CD14-positive monocyte (primary cell): ENCODE data around the gene METTL6. TPM values are rescaled to one million over a fixed set of nuclear protein-coding genes. Genes with fewer than 3 reads are reported as not detected.
A peak's percentile ranks its signal among the peaks of the same experiment; 100 is the strongest.

Experiments used
- DNase-seq, 3 donors: peaks; one replicate each; pipeline ENCODE4 v3.0.0-alpha.2; 2011 to 2022
- H2AFZ ChIP-seq: 2 replicates; pipeline ENCODE4 v1.6.0; 2012; ENCODE audit warnings: mild to moderate bottlenecking, low read depth, low read length, inconsistent platforms; ENCODE audit not compliant: insufficient read depth, poor library complexity, severe bottlenecking
- H3K27ac ChIP-seq, 2 donors: 1 replicate in 1 of 2; 2 replicates in 1 of 2; pipeline ENCODE4 v1.5.1; 2012 to 2013; ENCODE audit warnings: low read length in 2 of 2, control low read depth in 1 of 2, inconsistent platforms in 1 of 2, low read depth in 1 of 2, mild to moderate bottlenecking in 1 of 2
- H3K27me3 ChIP-seq, 2 donors: one replicate each; pipeline versions ENCODE4 v1.6.0 to v1.6.1; 2011 to 2013; ENCODE audit warnings: low read length in 2 of 2; ENCODE audit not compliant: control insufficient read depth in 2 of 2, insufficient read depth in 2 of 2
- H3K36me3 ChIP-seq, 2 donors: replicated peaks in 1 of 2; 1 replicate in 1 of 2; 2 replicates in 1 of 2; pipeline versions ENCODE4 v1.5.1 to v1.6.1; 2012 to 2013; ENCODE audit warnings: low read length in 2 of 2, control low read depth in 1 of 2, inconsistent platforms in 1 of 2, mild to moderate bottlenecking in 1 of 2; ENCODE audit not compliant: insufficient read depth in 2 of 2, control insufficient read depth in 1 of 2
- H3K4me1 ChIP-seq, 2 donors: 1 replicate in 1 of 2; 2 replicates in 1 of 2; pipeline versions ENCODE4 v1.5.1 to v1.6.1; 2012 to 2013; ENCODE audit warnings: low read length in 2 of 2, control low read depth in 1 of 2, inconsistent platforms in 1 of 2, mild to moderate bottlenecking in 1 of 2, moderate library complexity in 1 of 2; ENCODE audit not compliant: insufficient read depth in 2 of 2, control insufficient read depth in 1 of 2
- H3K4me2 ChIP-seq: replicated peaks from 2 replicates; pipeline ENCODE3; 2012; ENCODE audit warnings: low read length, moderate library complexity, mild to moderate bottlenecking; ENCODE audit not compliant: poor library complexity, severe bottlenecking; ENCODE audit errors: extremely low read depth
- H3K4me3 ChIP-seq, 3 experiments: fragments of 200-600 bp in 1 of 3; sonication (generic) in 1 of 3; replicated peaks in 1 of 3; 1 replicate in 2 of 3; 2 replicates in 1 of 3; pipeline ENCODE4 v1.5.1; 2011 to 2013; ENCODE audit warnings: low read length in 3 of 3, mild to moderate bottlenecking in 3 of 3, control low read depth in 2 of 3, low read depth in 2 of 3, inconsistent platforms in 1 of 3, moderate library complexity in 1 of 3
- H3K79me2 ChIP-seq: 2 replicates; pipeline ENCODE4 v1.6.0; 2012; ENCODE audit warnings: mild to moderate bottlenecking, control low read depth, inconsistent platforms, low read length, moderate library complexity; ENCODE audit not compliant: insufficient read depth
- H3K9ac ChIP-seq: 2 replicates; pipeline ENCODE4 v1.6.0; 2017; ENCODE audit warnings: low read length, mild to moderate bottlenecking; ENCODE audit not compliant: insufficient read depth, poor library complexity, severe bottlenecking
- H3K9me3 ChIP-seq, 2 donors: replicated peaks in 1 of 2; 1 replicate in 1 of 2; 2 replicates in 1 of 2; pipeline versions ENCODE4 v1.5.1 to v1.6.1; 2012 to 2013; ENCODE audit warnings: low read length in 2 of 2, control low read depth in 1 of 2; ENCODE audit not compliant: control insufficient read depth in 1 of 2, insufficient read depth in 1 of 2
- H4K20me1 ChIP-seq: 2 replicates; pipeline ENCODE4 v1.6.0; 2012; ENCODE audit warnings: mild to moderate bottlenecking, low read length, control low read depth, moderate library complexity; ENCODE audit not compliant: insufficient read depth
- H3K27ac Mint-ChIP-seq, 7 donors: one replicate each; pipeline ENCODE4 v1.8.0; 2020; ENCODE audit warnings: mild to moderate bottlenecking in 7 of 7, mixed read lengths in 7 of 7, moderate library complexity in 6 of 7, inconsistent platforms in 2 of 7
- H3K27me3 Mint-ChIP-seq, 3 donors: one replicate each; pipeline ENCODE4 v1.8.0; 2021 to 2022; ENCODE audit warnings: low read depth in 3 of 3, mild to moderate bottlenecking in 3 of 3, mixed read lengths in 3 of 3, moderate library complexity in 3 of 3, inconsistent platforms in 1 of 3
- H3K36me3 Mint-ChIP-seq, 2 donors: one replicate each; pipeline ENCODE4 v1.8.0; 2020; ENCODE audit warnings: mixed read lengths in 2 of 2, inconsistent platforms in 1 of 2, mild to moderate bottlenecking in 1 of 2
- H3K4me1 Mint-ChIP-seq: one replicate; pipeline ENCODE4 v1.8.0; 2020; ENCODE audit warnings: mild to moderate bottlenecking, mixed read lengths
- H3K4me3 Mint-ChIP-seq, 2 donors: one replicate each; pipeline ENCODE4 v1.8.0; 2020; ENCODE audit warnings: mild to moderate bottlenecking in 2 of 2, mixed read lengths in 2 of 2, moderate library complexity in 1 of 2
- H3K9me3 Mint-ChIP-seq, 7 donors: one replicate each; pipeline ENCODE4 v1.8.0; 2020 to 2022; ENCODE audit warnings: mixed read lengths in 7 of 7, mild to moderate bottlenecking in 6 of 7, moderate library complexity in 6 of 7, inconsistent platforms in 2 of 7
- WGBS: methylation state at CpG from one replicate; pipeline ENCODE4 v1.1.5; 2013; ENCODE audit warnings: missing lambda C conversion rate; ENCODE audit not compliant: insufficient coverage; 5-methylcytosine and 5-hydroxymethylcytosine counted together
- intact Hi-C, 2 donors: fragments of 100-400 bp; cut with micrococcal nuclease; formaldehyde crosslinking; loops; one replicate each; pipeline versions ENCODE4 v1.15.0 to v1.15.1; 2023
- polyA plus RNA-seq, 3 donors: library from polyadenylated mRNA; depleted of rRNA in 1 of 3; unstranded in 2 of 3; stranded (reverse) in 1 of 3; fragments of 300-500 nt in 2 of 3; fragments of >200 nt in 1 of 3; fragmentation: Illumina TruSeq in 2 of 3; gene quantifications; 1 replicate in 2 of 3; 2 replicates in 1 of 3; pipeline ENCODE4 v1.2.3, GENCODE V29; 2012 to 2021
- TF ChIP-seq, protein P1 (sequence below): fragments of 200-600 bp; IDR thresholded peaks from one replicate; pipeline ENCODE4 v1.8.0; 2022; ENCODE audit warnings: antibody characterized with exemption, mild to moderate bottlenecking

The METTL6 gene
- polyA plus RNA-seq, 3 donors, result 4.4 to 15.1 (median 9.1) TPM

- Histone ChIP-seq H3K27ac (no peak overlapping the region), H3K79me2 (peaks cover 65% of the 10 kb centered on the region), H4K20me1 (peaks cover 40% of the 10 kb centered on the region), H3K9ac (no peak overlapping the region), H3K4me3 (no peak overlapping the region), H2AFZ (no peak overlapping the region), H3K36me3 (peaks cover 86% of the 10 kb centered on the region in 2 donors), H3K9me3 (no peaks in the 10 kb centered on the region), H3K27me3 (no peaks in the 10 kb centered on the region), H3K4me1 (peaks cover 21 to 26% of the 10 kb centered on the region in 2 donors), H3K4me2 (no peak overlapping the region)
- Mint-ChIP-seq H3K4me3 (no peak overlapping the region), H3K36me3 (peaks cover 84 to 91% of the 10 kb centered on the region in 2 donors), H3K9me3 (peaks cover 0 to under 1% (median 0%) of the 10 kb centered on the region in 7 donors), H3K27me3 (peaks cover 0 to 1% (median 0%) of the 10 kb centered on the region in 3 donors), H3K4me1 (peaks cover 40% of the 10 kb centered on the region), H3K27ac (peak overlapping the region in 3 of 7 donors; percentile 26 to 66 (median 49))
- TF ChIP-seq, protein P1, sequence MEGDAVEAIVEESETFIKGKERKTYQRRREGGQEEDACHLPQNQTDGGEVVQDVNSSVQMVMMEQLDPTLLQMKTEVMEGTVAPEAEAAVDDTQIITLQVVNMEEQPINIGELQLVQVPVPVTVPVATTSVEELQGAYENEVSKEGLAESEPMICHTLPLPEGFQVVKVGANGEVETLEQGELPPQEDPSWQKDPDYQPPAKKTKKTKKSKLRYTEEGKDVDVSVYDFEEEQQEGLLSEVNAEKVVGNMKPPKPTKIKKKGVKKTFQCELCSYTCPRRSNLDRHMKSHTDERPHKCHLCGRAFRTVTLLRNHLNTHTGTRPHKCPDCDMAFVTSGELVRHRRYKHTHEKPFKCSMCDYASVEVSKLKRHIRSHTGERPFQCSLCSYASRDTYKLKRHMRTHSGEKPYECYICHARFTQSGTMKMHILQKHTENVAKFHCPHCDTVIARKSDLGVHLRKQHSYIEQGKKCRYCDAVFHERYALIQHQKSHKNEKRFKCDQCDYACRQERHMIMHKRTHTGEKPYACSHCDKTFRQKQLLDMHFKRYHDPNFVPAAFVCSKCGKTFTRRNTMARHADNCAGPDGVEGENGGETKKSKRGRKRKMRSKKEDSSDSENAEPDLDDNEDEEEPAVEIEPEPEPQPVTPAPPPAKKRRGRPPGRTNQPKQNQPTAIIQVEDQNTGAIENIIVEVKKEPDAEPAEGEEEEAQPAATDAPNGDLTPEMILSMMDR, result no peak
- no peak for DNase-seq
- intact Hi-C loops, result no loop called here
- WGBS, result no CpG with 5 or more reads among the region's 4 CpGs
Measured at GRCh38 chr3:15434756-15435155, 7.4 kb upstream of the METTL6 start.

DNA sequence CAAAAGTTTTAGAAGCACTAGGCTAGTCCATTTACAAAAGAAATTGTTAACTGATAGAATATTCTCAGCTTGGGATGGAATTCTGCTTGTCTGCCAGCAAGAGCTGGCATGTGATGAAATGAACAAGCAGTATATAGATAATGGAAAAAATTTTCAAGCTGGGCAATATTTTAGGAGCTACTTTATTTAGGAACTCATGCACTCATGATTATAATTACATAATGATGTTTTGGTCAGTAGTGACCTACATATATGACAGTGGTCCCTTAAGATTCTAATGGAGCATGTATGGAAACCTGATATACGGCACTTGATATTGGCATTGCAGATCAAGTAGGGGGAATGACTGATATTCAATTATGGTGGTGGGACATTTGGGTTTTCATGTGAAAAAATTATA, 6.2 kb upstream of the METTL6 start:
- H3K4me2 ChIP-seq, result no peak overlapping the region
- peaks cover 47% of the 10 kb centered on the region for H4K20me1 ChIP-seq
- peaks cover 76% of the 10 kb centered on the region for H3K79me2 ChIP-seq
- H2AFZ ChIP-seq, result no peak overlapping the region
- H3K4me1 Mint-ChIP-seq, result peaks cover 38% of the 10 kb centered on the region
- peaks cover 81% of the 10 kb centered on the region in 2 donors for H3K36me3 ChIP-seq
- H3K27ac ChIP-seq, result no peak overlapping the region
- peaks cover 77 to 79% of the 10 kb centered on the region in 2 donors for H3K36me3 Mint-ChIP-seq
- no peak overlapping the region for H3K27ac Mint-ChIP-seq
- intact Hi-C loops, result no loop called here
- H3K4me3 Mint-ChIP-seq, result no peak overlapping the region
- TF ChIP-seq, protein P1, result no peak
- H3K9me3 ChIP-seq, result no peaks in the 10 kb centered on the region
- 100% methylated on average over 1 of the region's 1 CpG for WGBS
- H3K27me3 Mint-ChIP-seq, result no peaks in the 10 kb centered on the region
- H3K9me3 Mint-ChIP-seq, result no peaks in the 10 kb centered on the region
- H3K27me3 ChIP-seq, result no peaks in the 10 kb centered on the region
- DNase-seq, result no peak
- H3K9ac ChIP-seq, result no peak overlapping the region
- H3K4me1 ChIP-seq, result peaks cover 17 to 26% of the 10 kb centered on the region in 2 donors
- no peak overlapping the region for H3K4me3 ChIP-seq
